IPS-NIHi7 (cell line): ENCODE results near the gene ADGRG3.
A peak's percentile ranks its signal among the peaks of the same experiment; 100 is the strongest.

Source experiments
- DNase-seq: peaks from one replicate; pipeline ENCODE4 v3.0.0; 2012; ENCODE audit warnings: mixed read lengths; ENCODE audit errors: extremely low spot score

ADGRG3 gene

GRCh38 chr16:57668263-57668571 lies at the start of gene ADGRG3:
Gene ADGRG3, plus strand, starts transcription at chr16:57668306. Its CDS starts 42 bp downstream, at chr16:57668348.
- no peak for DNase-seq

GRCh38 chr16:57619133-57619605 lies 48.9 kb upstream of the ADGRG3 start:
- no peak for DNase-seq

- no peak for DNase-seq
These were observed 48.3 kb upstream of the ADGRG3 start for GRCh38 chr16:57619606-57620334.

GRCh38 chr16:57620335-57621231 lies 47.5 kb upstream of the ADGRG3 start:
- no peak for DNase-seq

- no peak for DNase-seq
These were observed 46.4 kb upstream of the ADGRG3 start for GRCh38 chr16:57621521-57622271.

- no peak for DNase-seq
These were observed 45.5 kb upstream of the ADGRG3 start for GRCh38 chr16:57622361-57623250.

GRCh38 chr16:57623251-57624043 lies 44.7 kb upstream of the ADGRG3 start:
- peak; percentile 61 for DNase-seq

GRCh38 chr16:57624044-57624688 lies 43.9 kb upstream of the ADGRG3 start:
- DNase-seq = no peak

- no peak for DNase-seq
These were observed 43.2 kb upstream of the ADGRG3 start for GRCh38 chr16:57624806-57625500.

GRCh38 chr16:57626420-57627170 lies 41.5 kb upstream of the ADGRG3 start:
- DNase-seq = no peak

- DNase-seq = peak; percentile 53
These were observed 40.8 kb upstream of the ADGRG3 start for GRCh38 chr16:57627184-57627871.

GRCh38 chr16:57628008-57628781 lies 39.9 kb upstream of the ADGRG3 start, which contains the start of gene ADGRG1:
Gene ADGRG1, plus strand, starts transcription at chr16:57628630. Its CDS starts 21,658 bp downstream, at chr16:57650288.
- DNase-seq = peak; percentile 81

- DNase-seq = no peak
These were observed 39.3 kb upstream of the ADGRG3 start for GRCh38 chr16:57628783-57629293.

- no peak for DNase-seq
These were observed 38.3 kb upstream of the ADGRG3 start for GRCh38 chr16:57629516-57630406.

GRCh38 chr16:57630407-57630797 lies 37.7 kb upstream of the ADGRG3 start:
- DNase-seq = no peak
